Measurements from ENCODE around the gene CAMK2N1.

The CAMK2N1 gene

GRCh38 chr1:20442920-20443625 is 42.9 kb downstream of the CAMK2N1 start:
- no peak for DNase-seq

GRCh38 chr1:20440785-20441200 is 45.2 kb downstream of the CAMK2N1 start:
- DNase-seq, result no peak

- no peak for DNase-seq
Measured at GRCh38 chr1:20439282-20439681, 46.7 kb downstream of the CAMK2N1 start.

- DNase-seq, result no peak
Measured at GRCh38 chr1:20437640-20438039, 48.4 kb downstream of the CAMK2N1 start.

GRCh38 chr1:20432891-20433290 is 53.1 kb downstream of the CAMK2N1 start:
- DNase-seq, result no peak

All from amniotic stem cell (primary cell).